Panc1 (cell line): ENCODE data around the gene PSMB5.

Experiments
- CTCF ChIP-seq: fragments of 450-650 bp; IDR thresholded peaks from 2 replicates; pipeline ENCODE4 v1.5.1; 2017; ENCODE audit warnings: mild to moderate bottlenecking
- POLR2AphosphoS5 ChIP-seq: IDR thresholded peaks from 2 replicates; pipeline ENCODE4 v1.6.1; 2012; ENCODE audit warnings: mild to moderate bottlenecking, low read depth, low read length, moderate library complexity
- SIN3A ChIP-seq: IDR thresholded peaks from 2 replicates; pipeline ENCODE4 v1.6.1; 2012; ENCODE audit warnings: low read depth, mild to moderate bottlenecking, low read length, moderate library complexity, borderline replicate concordance; ENCODE audit not compliant: insufficient read depth

GRCh38 chr14:23056145-23056955 is 21.6 kb upstream of the PSMB5 start:
- TF ChIP-seq SIN3A, result no peak
- TF ChIP-seq POLR2AphosphoS5, result no peak
- TF ChIP-seq CTCF, result peak; percentile 89
